DOHH2 (cell line): Measurements from ENCODE around the gene GPHN.

Experiments
- CTCF ChIP-seq: fragments of 200-600 bp; sonication (generic); IDR thresholded peaks from one replicate; pipeline ENCODE4 v1.5.1; 2014; ENCODE audit warnings: antibody characterized with exemption, mild to moderate bottlenecking, low read depth, low read length; ENCODE audit not compliant: poor library complexity, severe bottlenecking
- EZH2phosphoT487 ChIP-seq: fragments of 200-600 bp; sonication (generic); IDR thresholded peaks from 2 replicates; pipeline ENCODE4 v1.6.1; 2017; ENCODE audit warnings: borderline replicate concordance, mild to moderate bottlenecking, antibody characterized with exemption, low read length, moderate library complexity, mixed read lengths

- TF ChIP-seq CTCF = no peak
- TF ChIP-seq EZH2phosphoT487 = no peak
Observed at GRCh38 chr14:66696326-66696725, 188.4 kb downstream of the GPHN start.
